ENCODE data around the gene HIGD1A. TPM values are rescaled to one million over a fixed set of nuclear protein-coding genes. Genes with fewer than 3 reads are reported as not detected.

Gene HIGD1A
- total RNA-seq, 4 donors from 2014 or later, result 45.1 to 123 (median 114) TPM

GRCh38 chr3:42742259-42742658, 62.0 kb downstream of the HIGD1A start:
- TF ChIP-seq, protein P1, sequence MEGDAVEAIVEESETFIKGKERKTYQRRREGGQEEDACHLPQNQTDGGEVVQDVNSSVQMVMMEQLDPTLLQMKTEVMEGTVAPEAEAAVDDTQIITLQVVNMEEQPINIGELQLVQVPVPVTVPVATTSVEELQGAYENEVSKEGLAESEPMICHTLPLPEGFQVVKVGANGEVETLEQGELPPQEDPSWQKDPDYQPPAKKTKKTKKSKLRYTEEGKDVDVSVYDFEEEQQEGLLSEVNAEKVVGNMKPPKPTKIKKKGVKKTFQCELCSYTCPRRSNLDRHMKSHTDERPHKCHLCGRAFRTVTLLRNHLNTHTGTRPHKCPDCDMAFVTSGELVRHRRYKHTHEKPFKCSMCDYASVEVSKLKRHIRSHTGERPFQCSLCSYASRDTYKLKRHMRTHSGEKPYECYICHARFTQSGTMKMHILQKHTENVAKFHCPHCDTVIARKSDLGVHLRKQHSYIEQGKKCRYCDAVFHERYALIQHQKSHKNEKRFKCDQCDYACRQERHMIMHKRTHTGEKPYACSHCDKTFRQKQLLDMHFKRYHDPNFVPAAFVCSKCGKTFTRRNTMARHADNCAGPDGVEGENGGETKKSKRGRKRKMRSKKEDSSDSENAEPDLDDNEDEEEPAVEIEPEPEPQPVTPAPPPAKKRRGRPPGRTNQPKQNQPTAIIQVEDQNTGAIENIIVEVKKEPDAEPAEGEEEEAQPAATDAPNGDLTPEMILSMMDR (IDR thresholded peaks at IDR 0.05), result no peak
- no peak for TF ChIP-seq POLR2A (IDR thresholded peaks at IDR 0.05)
- intact Hi-C loops (cut with DNase I; ENCODE audit: low total_unique reads), result no loop called here
- 90 to 95% methylated on average over 4 of the region's 4 CpGs for WGBS, 2 donors
- no peak overlapping the region for H3K4me3 ChIP-seq (ENCODE audit: low read depth, poor library complexity, severe bottlenecking)
- peak; percentile 7 to 50 for DNase-seq (ENCODE audit: low spot score in 2 of 2)

DNA sequence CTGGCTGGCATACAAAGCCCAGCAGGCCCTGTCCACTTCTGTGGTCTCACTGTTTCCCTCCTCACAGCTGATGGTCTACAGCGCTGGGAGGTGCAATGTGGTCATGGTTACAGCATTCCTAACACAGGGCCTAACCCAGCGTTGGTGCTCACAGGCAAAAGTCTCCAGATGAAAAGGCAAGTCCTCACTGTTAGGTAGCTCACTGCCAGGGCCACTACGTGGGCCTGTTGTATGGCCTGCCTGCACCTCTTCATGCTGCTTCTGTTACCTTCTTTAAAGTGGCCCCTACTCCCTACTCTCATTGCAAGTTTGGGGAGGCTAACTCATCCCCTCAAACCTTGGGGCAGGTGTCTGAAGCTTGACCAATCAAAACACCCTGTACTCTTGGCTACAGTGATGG, 62.5 kb downstream of the HIGD1A start:
- WGBS, 2 donors, result 90 to 94% methylated on average over 3 of the region's 3 CpGs

DNA sequence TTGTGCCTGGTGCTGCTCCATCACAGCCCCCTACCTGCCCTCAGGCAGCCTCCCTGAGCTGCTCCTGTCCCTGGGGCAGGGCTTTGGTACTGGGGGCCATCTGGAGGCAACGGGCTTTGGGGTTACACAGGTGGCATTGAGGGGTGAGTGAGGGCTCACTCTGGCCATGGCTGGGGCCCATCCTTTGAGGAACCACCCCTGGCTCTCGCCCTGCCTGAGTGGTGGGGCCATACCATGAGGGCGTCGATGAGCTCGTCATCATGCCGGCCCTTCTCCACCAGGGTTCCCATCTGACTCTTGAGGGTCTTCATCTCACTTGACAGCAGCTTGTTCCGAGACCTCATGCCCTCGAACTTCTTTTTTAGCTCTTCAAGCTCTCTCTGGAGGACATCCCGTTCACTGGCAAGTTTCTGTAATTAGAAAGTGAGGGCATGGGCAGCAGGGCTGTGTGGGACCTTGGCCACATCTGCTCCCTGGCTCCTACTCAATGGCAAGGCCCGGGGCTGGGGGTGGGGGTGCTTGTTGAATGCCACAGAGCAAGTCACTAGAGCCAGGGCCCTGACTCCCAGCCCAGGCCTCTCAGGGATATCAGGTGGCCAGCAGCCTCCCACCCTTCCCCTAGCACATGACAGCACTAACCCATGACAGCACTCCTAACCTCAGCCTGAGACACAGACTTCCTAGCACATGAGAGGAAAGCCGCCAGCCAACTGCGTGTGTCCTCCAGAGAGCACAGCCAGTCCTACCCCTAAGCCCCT, 64.7 kb downstream of the HIGD1A start:
- H3K4me3 ChIP-seq (ENCODE audit: low read depth, poor library complexity, severe bottlenecking), result no peak overlapping the region
- TF ChIP-seq POLR2A (IDR thresholded peaks at IDR 0.05), result no peak
- TF ChIP-seq, protein P1 (IDR thresholded peaks at IDR 0.05), result no peak
- DNase-seq (ENCODE audit: low spot score in 2 of 2), result peak; percentile 56 to 91
- intact Hi-C loops (cut with DNase I; ENCODE audit: low total_unique reads), result no loop called here
- 77 to 87% methylated on average over 12 of the region's 12 CpGs for WGBS, 2 donors

More for the DNA sequence above, 62.5 kb downstream of the HIGD1A start:
- intact Hi-C loops (cut with DNase I; ENCODE audit: low total_unique reads), result no loop called here
- TF ChIP-seq, protein P1 (IDR thresholded peaks at IDR 0.05), result no peak
- TF ChIP-seq POLR2A (IDR thresholded peaks at IDR 0.05), result no peak
- peak; percentile 11 to 64 for DNase-seq (ENCODE audit: low spot score in 2 of 2)
- no peak overlapping the region for H3K4me3 ChIP-seq (ENCODE audit: low read depth, poor library complexity, severe bottlenecking)

GRCh38 chr3:42736531-42736930, 67.8 kb downstream of the HIGD1A start:
- peak in 1 of 2 donors; percentile 7 for DNase-seq (ENCODE audit: low spot score in 2 of 2)

DNA sequence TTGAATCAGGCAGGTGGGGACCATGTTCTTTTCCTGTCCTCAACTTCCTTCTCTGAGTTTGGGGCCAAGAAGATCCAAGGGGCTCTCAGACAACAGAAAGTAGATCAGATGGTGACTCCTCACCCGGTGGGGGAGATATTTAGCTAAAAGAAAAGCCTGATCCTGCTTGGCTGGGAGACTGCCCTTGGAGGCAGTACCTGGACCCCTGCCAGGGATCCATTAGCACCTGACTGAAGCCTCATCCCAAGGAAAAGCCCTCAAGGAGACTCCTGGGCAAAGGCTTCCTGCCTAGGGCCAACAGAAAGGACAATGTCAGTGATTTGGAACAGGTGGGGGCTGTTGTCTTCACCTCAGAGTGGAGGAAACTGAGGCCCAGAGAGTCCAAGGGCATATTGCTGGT, 68.2 kb downstream of the HIGD1A start:
- H3K4me3 ChIP-seq (ENCODE audit: low read depth, poor library complexity, severe bottlenecking), result no peak overlapping the region
- no peak for TF ChIP-seq POLR2A (IDR thresholded peaks at IDR 0.05)
- TF ChIP-seq, protein P1 (IDR thresholded peaks at IDR 0.05), result no peak
- DNase-seq (ENCODE audit: low spot score in 2 of 2), result peak in 1 of 2 donors; percentile 12
- 33 to 60% methylated on average over 1 of the region's 1 CpG for WGBS, 2 donors
- intact Hi-C loops (cut with DNase I; ENCODE audit: low total_unique reads), result no loop called here

More at GRCh38 chr3:42736531-42736930, 67.8 kb downstream of the HIGD1A start:
- no peak overlapping the region for H3K4me3 ChIP-seq (ENCODE audit: low read depth, poor library complexity, severe bottlenecking)
- whole genome bisulfite sequencing, 2 donors, result 86 to 92% methylated on average over 6 of the region's 6 CpGs
- no peak for TF ChIP-seq POLR2A (IDR thresholded peaks at IDR 0.05)
- TF ChIP-seq, protein P1 (IDR thresholded peaks at IDR 0.05), result no peak
- intact Hi-C loops (cut with DNase I; ENCODE audit: low total_unique reads), result no loop called here

All from lower leg skin (tissue), 4 donors.